NCI-H1417 (cell line): Measurements from ENCODE around the gene ROBO4.

Experiments
- DNase-seq, 3 experiments: peaks; one replicate each; lab custom pipeline; 2025; lab: John Stamatoyannopoulos, UW

ROBO4 gene

DNA sequence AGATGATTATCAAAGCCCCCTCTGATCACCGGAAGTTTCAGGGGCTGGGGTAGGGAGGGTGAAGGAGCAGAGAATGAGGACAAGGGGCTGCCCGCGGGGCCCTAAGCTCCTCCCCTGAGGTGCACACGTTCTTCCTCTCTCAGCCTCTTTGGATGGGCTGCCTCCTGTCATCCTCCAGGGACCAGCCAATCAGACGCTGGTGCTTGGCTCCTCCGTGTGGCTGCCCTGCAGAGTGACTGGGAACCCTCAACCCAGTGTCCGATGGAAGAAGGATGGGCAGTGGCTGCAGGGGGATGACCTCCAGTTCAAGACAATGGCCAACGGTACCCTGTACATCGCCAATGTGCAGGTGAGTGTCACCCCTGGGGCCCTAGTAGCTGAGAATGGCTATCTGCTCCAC is 24.9 kb downstream of the ROBO4 start:
- DNase-seq: no peak

DNA sequence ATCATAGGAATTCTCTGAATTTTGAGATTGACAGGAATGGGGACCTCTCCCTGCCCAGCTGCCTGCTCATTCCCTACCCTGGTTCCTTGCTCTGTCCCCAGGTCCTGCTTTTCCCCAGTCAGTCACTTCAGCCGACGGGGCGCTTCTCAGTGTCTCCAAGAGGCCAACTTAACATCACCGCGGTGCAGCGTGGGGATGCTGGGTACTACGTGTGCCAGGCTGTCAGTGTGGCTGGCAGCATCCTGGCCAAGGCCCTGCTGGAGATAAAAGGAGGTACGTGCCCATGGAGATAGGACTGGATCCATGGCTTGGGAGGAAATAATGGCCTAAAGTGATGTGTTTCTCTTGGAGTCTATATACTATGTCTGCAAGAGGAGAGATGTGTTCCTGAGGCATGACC is 25.4 kb downstream of the ROBO4 start:
- DNase-seq: peak in 1 of 3 experiments; percentile 37

DNA sequence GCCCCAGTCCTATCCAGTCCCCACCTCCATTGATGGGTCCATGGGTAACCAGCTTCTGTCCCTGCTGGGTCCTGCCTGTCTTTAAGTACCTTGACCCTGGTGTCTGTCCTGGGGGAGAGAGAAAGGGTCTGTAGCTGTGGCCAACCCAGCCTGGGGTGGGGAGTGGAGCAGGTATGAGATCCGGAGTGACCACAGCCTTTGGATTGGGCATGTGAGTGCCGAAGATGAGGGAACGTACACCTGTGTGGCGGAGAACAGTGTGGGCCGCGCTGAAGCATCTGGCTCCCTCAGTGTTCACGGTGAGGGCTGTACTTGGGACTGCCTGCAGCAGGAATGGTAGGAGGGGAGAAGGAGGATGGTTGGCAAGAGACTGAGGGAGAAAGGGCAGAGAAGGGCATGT is 27.2 kb downstream of the ROBO4 start:
- DNase-seq: no peak

DNA sequence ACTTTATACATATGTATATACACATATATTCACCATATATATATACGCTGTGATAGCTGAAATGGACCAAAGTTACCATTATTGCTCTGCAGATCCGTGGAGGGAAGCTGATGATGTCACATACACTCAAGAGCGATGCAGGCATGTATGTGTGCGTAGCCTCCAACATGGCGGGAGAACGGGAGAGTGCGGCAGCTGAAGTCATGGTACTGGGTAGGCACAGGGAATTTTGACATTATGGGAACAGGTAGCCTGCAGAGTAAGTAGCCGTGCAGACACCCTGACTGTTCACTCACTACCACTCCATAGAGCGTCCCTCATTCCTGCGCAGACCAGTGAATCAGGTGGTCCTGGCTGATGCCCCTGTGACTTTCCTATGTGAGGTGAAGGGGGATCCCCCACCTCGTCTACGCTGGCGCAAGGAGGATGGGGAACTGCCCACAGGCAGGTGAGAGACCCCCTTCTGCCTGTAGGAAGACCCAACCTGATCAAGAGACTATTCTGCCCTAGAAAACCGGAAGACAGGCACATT is 27.7 kb downstream of the ROBO4 start:
- no peak for DNase-seq

DNA sequence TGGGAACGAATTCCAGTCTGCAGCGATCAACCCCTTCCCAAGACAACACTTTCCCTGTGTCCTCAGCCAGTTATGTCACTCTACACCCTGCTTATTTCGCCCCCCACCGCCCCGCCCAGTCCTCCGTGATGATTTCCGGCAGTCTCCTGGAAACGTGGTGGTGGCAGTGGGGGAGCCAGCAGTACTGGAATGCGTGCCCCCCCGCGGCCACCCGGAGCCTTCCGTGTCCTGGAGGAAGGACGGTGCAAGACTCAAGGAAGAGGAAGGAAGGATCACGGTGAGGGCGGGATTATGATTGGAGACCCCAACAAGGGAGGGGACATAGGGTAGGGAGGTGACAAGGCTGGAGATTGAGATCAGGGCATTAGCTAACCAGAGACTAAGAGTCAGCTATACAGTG is 28.3 kb downstream of the ROBO4 start:
- DNase-seq: no peak

DNA sequence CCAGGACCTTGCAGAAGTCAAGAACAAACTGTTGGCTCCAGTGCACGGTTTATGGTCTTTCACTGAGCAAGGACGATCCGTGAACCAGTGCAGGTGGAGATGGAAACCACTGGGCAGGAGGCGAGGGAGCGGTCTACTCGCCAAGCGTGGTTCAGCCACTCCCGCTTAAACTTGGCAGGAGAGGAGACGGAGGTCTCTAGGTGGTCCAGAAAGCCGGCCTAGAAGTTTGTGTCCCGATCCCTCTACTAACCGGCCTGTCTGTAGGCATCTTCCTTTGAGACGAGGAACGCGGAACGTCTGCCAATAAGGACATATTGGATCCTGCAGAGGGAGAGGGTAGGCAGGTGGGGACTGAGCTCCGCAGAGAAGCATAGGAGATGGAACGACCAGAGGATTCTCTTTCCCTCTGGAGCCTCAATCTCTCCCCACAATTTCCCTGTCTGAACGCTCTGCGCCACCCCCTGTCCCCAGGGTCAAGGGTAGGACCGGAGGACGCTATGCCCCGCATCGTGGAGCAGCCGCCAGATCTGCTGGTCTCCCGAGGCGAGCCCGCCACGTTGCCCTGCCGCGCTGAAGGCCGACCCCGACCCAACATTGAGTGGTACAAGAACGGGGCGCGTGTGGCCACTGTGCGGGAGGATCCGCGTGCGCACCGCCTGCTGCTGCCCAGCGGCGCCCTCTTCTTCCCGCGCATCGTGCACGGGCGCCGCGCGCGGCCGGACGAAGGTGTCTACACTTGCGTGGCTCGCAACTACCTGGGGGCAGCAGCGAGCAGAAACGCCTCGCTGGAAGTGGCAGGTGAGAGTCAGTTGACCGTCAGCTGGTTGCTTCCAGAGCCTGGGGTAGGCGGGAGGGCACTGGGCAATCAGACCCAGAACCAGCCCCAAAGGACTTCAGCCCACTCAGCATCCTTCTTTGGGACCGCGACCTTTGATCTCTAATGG is 29.1 kb downstream of the ROBO4 start:
- DNase-seq: peak in 1 of 3 experiments; percentile 14

DNA sequence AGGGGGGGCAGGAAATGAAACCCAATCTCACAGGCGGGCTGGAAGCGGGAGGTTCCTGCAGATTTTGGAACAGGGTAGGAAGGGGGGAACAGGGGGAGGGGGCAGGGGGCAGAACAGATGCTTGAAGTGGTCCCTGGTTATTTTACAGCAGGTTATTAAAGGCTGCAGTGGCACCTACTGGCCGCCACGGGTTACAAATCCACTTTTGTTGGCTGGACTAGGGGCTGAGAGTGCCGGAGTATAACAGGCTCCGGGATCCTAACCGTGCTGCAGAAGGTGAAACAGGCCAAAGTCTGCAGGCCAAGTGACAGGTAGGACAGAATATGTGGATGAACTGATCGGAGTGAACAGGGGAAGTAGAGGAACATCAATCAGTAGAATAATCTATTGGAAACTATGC is 30.0 kb downstream of the ROBO4 start:
- peak in 2 of 3 experiments; percentile 48 to 66 for DNase-seq

DNA sequence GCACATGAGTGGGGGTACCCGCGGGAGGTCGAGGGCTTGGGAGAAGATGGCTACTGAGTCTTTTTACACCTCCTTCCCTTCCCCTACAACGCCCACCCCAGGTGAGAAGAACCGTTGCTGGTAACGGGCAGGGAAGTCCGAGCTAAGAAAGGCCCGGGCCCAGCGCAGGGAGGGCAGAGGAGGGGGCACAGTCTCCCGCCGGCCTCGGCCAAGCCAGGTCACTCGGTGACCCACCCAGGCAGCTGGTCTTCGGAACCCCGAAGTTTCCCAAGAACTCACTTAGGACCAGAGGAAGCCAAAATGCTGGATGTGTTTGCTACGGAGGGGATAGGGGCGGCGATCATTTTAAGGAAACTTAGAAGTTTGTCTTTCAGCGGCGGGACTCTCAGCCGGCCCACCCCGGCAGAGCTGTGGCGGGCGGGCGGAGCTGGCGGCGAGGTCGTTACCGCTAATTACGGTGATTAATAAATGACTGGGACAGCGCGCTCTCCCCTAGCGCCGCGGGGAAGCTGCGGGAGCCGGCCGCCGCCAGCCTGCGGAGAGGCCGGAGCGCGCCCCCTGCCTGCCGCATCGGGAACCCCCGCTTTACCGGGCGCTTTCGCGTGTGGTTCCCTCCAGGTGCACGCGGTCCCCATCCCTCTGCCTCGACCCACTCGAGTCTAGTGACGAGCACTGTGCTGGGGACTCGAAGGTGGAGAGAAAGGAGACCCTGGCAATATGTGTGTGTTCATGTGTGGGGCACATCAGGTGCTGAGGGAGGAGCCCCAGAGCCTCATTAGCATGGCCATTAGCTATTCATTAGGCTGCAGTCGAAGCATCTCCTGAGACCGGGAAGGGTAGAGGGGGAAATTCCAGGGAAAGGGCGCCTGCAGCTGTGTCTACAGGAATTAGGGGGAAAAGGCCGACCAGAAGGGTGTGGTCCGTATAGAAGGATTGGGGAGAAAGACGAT is 31.5 kb downstream of the ROBO4 start:
- peak in 2 of 3 experiments; percentile 66 to 77 for DNase-seq

DNA sequence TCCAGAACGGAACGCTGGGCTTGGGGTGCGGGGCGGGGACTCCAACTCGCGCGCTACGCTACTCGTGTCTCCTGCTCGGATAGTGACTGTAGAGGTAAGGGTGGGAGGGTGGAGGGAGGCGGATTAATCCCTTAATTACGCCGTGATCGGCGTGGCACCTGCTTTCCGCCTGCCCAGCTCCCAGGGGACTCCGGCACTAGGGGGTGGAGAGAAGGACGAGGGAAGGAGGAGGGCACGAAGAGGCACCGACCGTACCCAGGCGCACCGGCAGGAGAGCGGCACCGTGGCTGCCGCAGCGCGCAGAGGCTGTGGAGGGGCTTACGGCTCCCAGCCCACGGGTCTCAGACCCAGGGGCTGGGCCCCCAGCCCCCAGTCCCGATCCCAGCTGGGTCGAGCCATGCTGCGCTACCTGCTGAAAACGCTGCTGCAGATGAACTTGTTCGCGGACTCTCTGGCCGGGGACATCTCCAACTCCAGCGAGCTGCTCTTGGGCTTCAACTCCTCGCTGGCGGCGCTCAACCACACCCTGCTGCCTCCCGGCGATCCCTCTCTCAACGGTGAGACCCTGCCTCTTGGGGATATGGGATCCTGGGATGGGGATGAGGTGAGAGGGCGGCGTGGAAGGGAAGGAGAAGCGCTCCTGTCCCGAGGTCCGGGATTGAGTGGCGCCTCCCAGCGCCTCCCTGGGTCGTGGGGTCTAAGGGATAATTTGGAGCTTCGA is 32.3 kb downstream of the ROBO4 start, which contains the start of gene ROBO3:
Gene ROBO3 (plus strand): TSS at position 252 of the 721 bp plus-strand sequence. CDS start 146 bp downstream, at position 398.
- DNase-seq: peak in 2 of 3 experiments; percentile 75 to 85

DNA sequence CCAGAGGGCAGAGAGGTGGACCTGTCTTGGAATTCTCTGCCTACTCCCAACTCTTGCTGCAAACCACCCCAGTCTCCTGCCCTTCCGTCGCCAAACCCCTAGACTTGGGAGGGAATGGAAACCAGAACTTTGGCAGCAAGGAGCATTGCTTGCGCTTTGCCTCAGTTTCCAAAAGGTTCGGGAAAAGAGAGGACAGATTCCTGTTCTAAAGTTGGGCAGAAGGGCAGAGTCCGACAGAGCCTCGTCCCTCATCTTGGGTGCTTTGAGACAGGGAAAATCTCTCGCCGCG is 32.8 kb downstream of the ROBO4 start:
- DNase-seq: no peak

DNA sequence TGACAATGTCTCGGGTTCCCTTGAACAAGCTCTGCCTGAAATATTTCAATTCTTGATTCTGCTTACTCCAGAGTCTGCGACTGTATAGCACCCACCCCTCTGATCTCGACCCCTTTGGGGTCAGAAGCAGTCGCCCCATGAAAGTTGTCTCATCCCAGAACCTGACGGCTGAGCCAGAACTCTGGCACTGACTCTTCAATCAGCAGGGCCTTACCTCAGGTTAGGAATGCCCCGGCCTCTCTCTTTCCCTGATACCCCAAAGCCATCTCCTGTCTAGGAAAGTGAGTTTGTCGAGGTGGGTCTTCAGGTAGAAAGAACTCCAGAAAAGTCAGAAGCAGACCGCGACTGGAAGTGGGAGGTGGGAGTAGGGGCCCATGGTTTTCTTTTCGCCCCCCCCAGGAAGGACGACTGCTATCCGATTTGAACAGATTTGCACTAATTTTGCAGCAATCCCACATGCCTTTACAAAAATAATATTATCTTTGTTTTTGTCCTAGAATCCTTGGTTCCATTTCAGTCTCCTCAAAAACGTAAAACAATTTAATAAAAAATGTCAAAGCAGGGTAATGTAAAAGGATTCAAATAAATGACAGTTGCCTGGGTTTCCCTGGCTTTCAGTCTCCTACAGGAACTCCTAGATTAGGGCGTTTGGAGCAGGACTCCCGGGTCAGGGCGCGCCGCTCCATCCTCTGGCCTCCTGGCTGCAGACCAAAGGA is 33.3 kb downstream of the ROBO4 start:
- DNase-seq: no peak

DNA sequence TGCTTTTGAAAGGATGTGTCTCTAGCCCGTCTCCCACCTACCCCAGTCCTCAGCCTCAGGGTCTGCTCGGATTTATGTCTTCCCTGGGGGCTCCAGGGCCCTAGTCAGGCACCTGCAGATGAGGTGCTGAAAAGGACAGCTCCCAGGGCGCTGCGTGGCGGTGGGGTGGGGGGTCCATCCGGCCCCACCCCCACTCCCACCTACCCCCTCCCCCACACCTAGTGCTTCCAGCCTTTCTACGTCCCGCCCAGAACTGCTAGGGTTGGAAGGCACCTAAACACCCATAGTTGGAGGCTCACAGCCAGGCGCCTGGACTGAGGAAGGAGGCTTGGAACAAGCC is 33.9 kb downstream of the ROBO4 start:
- no peak for DNase-seq

DNA sequence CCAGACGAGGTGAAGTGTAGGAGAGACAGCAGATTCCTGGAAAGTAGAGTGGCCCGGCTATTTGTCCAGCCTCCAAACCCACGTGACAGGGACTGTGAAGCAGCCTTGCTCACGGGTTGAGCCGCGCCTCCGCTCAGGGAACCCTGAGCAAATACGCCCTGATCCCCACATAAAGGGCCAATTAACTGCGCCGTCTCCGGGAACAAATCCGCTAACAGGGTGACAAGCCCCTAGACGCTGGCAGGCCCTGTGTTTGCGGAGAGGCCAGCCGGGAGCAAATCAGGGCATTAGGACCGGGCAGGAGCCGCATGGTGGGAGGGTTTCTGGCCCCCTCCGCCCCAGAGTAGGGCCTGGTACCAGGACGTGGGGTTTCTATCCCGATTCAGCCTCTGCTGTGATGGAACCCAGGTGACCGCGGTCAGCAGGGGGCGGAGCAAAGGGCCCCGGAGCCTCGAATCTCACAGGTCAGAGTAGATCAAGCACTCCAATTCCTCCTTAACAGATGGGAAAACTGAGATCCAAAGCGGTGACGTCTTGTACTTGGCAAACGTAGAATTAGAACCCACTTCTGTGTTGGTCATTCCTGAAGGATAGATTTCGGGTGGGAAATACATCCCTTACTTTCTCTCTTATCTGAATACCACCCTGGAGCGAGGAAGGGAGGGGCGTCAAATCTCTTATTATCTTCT is 34.4 kb downstream of the ROBO4 start:
- peak in 2 of 3 experiments; percentile 34 to 70 for DNase-seq

DNA sequence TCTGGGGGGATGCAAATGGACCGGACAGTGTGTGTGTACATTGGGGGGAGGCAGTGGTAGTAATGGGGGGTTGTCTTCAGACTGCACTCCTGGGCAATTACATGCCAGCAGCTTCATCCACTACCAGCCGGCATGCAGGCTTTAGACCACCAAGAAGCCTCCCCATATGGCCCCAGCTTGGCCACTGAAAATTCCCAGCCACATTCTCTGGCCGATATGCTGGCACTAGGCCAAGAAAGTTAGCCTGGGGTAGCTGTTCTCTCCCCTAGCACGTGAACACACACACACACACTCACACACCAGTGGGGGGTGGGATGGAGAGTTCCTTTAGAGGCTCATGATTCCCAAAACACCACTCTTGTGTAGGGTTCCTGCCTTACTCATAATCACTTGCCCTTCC is 36.0 kb downstream of the ROBO4 start:
- peak in 2 of 3 experiments; percentile 10 to 42 for DNase-seq

DNA sequence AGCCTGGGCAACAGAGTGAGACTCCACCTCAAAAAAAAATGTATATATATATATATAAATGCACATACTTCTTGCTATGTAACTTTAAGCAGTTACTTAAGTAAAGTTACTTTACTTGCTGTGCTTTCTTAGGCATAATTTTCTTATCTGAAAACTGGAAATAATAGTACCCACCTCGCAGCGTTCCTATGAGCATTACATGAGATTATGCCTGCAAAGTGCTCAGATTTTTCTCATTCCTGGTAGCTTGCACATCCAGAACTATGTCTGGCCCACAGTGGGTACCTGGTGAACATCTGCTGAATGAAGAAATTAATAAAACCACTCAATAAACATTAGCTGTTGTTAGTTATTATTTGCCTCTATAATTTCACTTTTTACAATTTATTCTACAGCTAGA is 38.5 kb downstream of the ROBO4 start:
- DNase-seq: no peak

DNA sequence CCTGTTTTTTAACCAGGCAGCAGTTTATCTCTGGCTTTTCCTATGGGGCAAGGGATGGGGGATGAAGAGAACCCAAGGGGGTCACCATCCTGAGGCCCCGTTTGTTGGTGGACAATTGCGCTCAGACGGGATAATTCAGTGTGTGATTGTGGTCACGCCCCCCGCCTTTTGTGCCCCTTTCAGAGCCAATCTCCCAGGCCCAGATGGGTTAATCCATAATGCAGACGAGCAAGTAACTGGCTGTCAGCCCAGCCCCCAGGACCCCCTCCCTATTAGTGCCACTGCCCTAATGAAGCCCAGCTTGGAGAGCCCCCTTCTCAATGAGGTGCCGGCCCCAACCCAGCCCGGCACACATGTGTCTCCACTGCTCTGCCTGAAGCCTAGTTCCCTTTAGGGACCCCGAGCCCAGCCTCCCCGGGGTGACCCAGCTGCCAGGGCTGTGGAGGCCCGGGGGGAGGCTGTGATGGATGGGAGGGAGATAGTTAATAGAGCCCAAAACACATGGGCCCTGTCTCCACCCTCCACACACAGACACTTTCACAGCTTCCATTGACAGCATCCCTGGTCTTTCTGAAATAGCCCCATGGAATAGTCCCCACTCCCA is 51.5 kb downstream of the ROBO4 start:
- DNase-seq: no peak

DNA sequence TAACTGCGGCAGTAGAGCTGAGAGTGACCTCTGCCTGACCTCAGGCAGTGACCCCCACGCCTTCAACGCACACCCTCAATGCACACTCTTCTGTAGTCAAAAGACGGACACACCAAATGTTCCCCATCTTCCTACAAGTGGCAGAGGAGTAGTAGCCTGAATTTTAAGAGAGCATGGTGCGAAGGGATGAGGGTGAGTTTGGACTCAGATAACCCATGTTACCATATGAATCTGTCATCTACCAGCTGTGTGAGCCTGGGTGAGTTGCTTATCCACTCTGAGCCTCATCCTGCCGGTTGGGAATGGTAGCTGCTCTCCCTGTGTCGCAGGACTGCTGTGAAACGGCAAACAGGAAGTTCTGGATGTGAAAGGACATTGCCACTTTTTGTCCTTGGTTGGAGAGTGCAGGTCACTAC is 53.0 kb downstream of the ROBO4 start:
- DNase-seq: no peak

DNA sequence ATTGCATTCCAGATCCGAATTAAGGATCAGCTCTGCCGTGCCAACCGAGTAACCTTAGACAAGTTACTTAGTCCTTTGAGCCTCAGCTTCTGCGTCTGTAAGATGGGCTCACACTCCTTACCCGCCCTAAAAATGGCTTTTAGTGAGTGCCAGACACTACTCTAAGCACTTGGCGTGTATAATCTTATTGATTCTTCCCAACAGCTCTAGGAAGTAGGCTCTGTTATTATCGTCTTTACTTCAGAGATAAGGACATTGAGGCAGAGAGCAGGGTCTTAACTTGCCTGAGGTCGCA is 54.1 kb downstream of the ROBO4 start:
- DNase-seq: no peak

DNA sequence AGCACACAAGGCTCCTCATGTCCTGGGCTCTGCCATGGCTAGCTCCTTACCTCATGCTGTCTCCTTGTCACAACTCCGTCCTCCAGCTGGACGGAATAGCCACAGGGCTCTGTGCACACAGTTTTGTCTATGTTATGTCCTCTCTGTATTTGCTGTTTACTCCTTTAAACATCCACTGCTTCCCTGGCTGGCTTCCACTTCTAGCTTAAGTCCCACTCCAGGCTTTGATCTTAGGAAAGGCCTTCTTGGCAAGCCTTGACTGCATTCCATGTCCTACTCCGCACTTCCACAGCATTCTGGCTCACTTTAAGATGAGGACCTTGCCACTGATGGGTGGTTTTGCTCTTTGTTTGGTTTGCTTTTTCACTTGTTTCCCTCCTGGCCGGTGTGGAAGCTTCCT is 55.4 kb downstream of the ROBO4 start:
- DNase-seq: peak in 1 of 3 experiments; percentile 58

DNA sequence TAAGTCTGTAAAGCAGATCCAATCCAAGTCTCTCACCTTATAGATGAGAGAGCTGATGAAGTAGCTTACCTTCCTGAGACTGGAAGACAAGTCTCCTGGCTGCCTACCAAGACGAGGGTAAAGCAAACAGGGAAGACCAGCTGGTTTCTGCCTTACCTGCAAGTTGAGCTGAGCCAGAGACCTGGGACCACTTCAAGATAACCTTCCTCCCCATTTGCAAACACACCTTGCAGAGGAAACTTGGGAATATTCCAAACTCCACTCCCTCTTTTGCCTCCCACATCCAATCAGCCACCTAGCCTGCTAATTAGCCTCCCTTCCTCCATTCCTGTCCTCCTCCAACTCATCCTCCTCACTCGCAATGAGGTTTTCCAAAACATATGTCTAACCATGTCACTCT is 55.8 kb downstream of the ROBO4 start:
- no peak for DNase-seq
